Measurements from ENCODE around the gene MTG1. TPM values are rescaled to one million over a fixed set of nuclear protein-coding genes. Genes with fewer than 3 reads are reported as not detected.
"Not testable (repeated sequence)": the region's sequence is repeated elsewhere in the genome, so short reads cannot be mapped to it uniquely, and the experiment has no call there.

Gene MTG1
- polyA plus RNA-seq, 1 experiment = 38.1 TPM

- Histone ChIP-seq H3K27me3 (ENCODE audit: control insufficient read depth, insufficient read depth, low read length) (no peaks in the 10 kb centered on the region), H3K4me3 (ENCODE audit: low read depth, low read length) (no peak overlapping the region), H3K36me3 (ENCODE audit: control insufficient read depth, insufficient read depth, low read length) (peaks cover 5% of the 10 kb centered on the region)
- ChIA-PET POLR2A (no interaction called here), CTCF (interaction anchor here (1.2 to 1.4 kb wide), 2 partner anchors 46 kb away, joined by 3 to 4 read pairs; no protein-coding TSS in a partner anchor)
- TF ChIP-seq, protein P1, sequence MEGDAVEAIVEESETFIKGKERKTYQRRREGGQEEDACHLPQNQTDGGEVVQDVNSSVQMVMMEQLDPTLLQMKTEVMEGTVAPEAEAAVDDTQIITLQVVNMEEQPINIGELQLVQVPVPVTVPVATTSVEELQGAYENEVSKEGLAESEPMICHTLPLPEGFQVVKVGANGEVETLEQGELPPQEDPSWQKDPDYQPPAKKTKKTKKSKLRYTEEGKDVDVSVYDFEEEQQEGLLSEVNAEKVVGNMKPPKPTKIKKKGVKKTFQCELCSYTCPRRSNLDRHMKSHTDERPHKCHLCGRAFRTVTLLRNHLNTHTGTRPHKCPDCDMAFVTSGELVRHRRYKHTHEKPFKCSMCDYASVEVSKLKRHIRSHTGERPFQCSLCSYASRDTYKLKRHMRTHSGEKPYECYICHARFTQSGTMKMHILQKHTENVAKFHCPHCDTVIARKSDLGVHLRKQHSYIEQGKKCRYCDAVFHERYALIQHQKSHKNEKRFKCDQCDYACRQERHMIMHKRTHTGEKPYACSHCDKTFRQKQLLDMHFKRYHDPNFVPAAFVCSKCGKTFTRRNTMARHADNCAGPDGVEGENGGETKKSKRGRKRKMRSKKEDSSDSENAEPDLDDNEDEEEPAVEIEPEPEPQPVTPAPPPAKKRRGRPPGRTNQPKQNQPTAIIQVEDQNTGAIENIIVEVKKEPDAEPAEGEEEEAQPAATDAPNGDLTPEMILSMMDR (IDR thresholded peaks at IDR 0.05; ENCODE audit: insufficient read depth, low read depth, low read length) = no peak
- DNase-seq (ENCODE audit: low read depth) = no peak
Measured at GRCh38 chr10:133375357-133376115, 18.4 kb upstream of the MTG1 start.

DNA sequence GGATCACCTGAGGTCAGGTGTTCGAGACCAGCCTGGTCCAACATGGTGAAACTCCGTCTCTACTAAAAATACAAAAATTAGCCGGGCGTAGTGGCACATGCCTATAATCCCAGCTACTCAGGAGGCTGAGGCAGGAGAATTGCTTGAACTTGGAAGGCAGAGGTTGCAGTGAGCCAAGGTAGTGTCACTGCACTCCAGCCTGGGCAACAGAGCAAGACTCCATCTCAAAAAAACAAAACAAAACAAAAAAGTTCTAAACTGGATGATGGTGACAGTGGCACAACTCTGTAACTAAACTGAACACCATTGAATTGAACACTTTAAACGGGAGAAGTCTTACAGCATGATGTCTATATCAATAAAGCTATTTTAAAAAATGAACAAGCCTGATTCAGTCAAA, 17.8 kb upstream of the MTG1 start:
- DNase-seq (ENCODE audit: low read depth); H3K36me3 ChIP-seq (ENCODE audit: control insufficient read depth, insufficient read depth, low read length); POLR2A ChIA-PET; H3K27me3 ChIP-seq (ENCODE audit: control insufficient read depth, insufficient read depth, low read length); H3K4me3 ChIP-seq (ENCODE audit: low read depth, low read length): not testable (repeated sequence)
- CTCF ChIA-PET = interaction anchor here (1.4 kb wide), 1 partner anchor 47 kb away, joined by 4 read pairs; no protein-coding TSS in a partner anchor

DNA sequence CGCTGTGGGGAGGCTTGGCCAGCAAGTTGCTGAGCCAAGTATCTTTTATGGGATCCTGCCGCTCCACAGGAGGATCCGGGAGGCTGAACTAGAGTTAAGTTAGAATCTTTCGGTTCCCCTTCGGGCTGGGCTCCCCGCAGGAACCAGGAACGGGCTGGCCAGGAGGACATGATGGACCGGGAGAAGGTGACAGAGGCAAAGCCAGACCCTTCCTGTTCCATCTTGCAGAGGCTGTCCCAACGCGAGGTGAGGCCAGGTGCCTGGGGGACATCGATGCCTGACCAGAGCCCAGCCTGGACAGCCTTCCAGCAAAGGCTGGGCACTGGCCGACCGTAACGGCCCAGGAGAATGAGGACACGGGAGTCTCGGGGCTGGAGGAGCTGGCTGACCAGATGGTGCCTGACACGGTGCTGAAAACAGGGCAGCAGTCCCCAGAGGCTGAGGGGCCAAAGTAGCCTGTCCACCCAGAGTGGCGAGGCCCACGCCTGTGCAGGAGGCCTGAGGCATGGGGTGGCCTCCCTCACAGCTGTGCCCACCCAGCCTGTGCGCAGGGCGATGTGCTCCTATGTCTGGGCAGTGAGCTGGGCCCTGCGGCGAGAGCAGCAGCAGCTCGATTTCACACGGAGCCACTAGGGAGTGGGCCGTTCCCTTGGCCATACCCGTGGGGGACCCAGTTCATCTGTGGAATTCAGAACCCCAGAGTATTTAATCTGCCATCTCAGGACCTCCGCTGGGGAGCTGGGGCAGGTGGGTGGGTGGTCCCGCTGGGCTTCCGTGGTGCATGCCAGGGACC, 16.7 kb upstream of the MTG1 start:
- Histone ChIP-seq H3K27me3 (ENCODE audit: control insufficient read depth, insufficient read depth, low read length) (no peaks in the 10 kb centered on the region), H3K36me3 (ENCODE audit: control insufficient read depth, insufficient read depth, low read length) (no peaks in the 10 kb centered on the region), H3K4me3 (ENCODE audit: low read depth, low read length) (no peak overlapping the region)
- no peak for DNase-seq (ENCODE audit: low read depth)
- ChIA-PET CTCF (interaction anchor here (0.6 to 1.4 kb wide), 2 partner anchors 15 to 48 kb away, joined by 3 to 4 read pairs; no protein-coding TSS in a partner anchor), POLR2A (no interaction called here)
- TF ChIP-seq, protein P1 (IDR thresholded peaks at IDR 0.05; ENCODE audit: insufficient read depth, low read depth, low read length) = no peak

DNA sequence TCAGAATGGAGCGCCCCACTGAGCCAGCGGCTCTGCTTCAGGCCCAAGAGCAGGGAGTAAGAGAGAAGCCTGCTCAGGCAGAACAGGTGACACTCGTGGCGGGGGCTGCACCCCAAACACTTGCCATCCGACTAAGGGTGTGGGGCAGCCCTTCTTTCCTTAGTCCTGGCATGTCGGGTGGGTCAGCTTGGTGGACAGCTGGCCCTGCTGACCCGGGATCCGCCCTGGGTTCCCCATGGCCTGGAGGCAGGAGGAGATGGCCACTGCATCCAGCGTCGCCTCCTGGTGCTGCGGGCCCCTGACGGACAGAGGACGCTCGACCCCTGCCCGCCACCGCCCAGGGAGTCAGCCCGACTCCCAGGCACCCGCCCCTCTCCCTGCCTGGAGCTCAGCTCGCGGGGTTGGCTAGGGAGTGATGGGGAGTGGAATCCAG, 16.1 kb upstream of the MTG1 start:
- no peaks in the 10 kb centered on the region for H3K27me3 ChIP-seq (ENCODE audit: control insufficient read depth, insufficient read depth, low read length)
- ChIA-PET POLR2A (interaction anchor here (0.7 kb wide), 1 partner anchor 9 kb away, joined by 3 read pairs; no protein-coding TSS in a partner anchor), CTCF (interaction anchor here (0.6 to 1.2 kb wide), 3 partner anchors 16 to 60 kb away, joined by 3 to 5 read pairs (median 3); no protein-coding TSS in a partner anchor)
- peak overlapping the region; percentile 88 for H3K4me3 ChIP-seq (ENCODE audit: low read depth, low read length)
- TF ChIP-seq, protein P1 (IDR thresholded peaks at IDR 0.05; ENCODE audit: insufficient read depth, low read depth, low read length) = no peak
- H3K36me3 ChIP-seq (ENCODE audit: control insufficient read depth, insufficient read depth, low read length) = no peaks in the 10 kb centered on the region
- no peak for DNase-seq (ENCODE audit: low read depth)

DNA sequence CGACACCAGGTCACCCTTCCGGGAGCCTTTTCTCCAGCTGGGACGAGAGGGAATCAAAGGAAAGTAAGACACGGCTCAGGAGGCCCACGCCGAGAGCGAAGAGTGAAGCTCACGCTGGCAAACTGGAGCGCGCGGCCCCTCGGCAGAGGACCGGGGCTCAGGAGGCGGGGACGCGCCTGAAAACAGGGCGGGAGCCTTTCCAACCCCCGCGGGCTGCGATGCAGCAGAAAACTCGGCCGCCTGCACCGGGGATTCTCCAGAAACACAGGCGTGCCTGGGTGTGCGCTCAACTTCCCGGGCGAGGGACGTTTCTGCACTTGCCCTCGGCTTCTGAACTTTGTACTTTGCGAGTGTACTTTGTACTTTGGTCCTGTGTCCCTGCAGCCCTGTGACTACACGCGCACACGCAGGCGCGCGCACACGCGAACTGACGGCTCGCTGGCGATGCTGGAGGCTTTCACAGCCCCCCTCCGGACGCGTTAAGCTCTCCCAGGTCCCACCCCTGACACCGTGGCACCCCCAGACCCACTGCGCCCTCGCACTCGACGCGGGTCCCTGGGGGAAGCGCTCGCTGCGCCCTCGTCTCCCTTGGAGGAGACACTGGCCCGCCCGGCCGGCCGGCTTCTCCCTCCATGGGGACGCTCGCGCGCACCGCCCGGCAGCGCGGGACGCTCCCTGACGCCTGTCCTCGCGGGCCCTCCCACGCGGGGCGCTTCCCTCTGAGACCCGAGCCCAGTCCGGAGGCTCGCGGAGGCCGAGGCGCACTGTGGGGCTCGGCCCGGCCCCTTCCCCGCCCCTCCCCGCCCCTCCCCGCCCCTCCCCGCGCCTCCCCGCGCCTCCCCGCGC, 15.5 kb upstream of the MTG1 start:
- ChIA-PET POLR2A (interaction anchor here (0.5 to 0.7 kb wide), 2 partner anchors 9 to 49 kb away, joined by 3 to 7 read pairs; no protein-coding TSS in a partner anchor), CTCF (interaction anchor here (1.0 to 1.2 kb wide), 2 partner anchors 49 to 59 kb away, joined by 3 to 5 read pairs; no protein-coding TSS in a partner anchor)
- no peak for DNase-seq (ENCODE audit: low read depth)

More for the DNA sequence above, 15.5 kb upstream of the MTG1 start:
- H3K27me3 ChIP-seq (ENCODE audit: control insufficient read depth, insufficient read depth, low read length) = no peaks in the 10 kb centered on the region
- H3K36me3 ChIP-seq (ENCODE audit: control insufficient read depth, insufficient read depth, low read length) = no peaks in the 10 kb centered on the region; the same call in 1 of the 2 replicates
- TF ChIP-seq, protein P1 (IDR thresholded peaks at IDR 0.05; ENCODE audit: insufficient read depth, low read depth, low read length) = no peak
- H3K4me3 ChIP-seq (ENCODE audit: low read depth, low read length) = peak overlapping the region; percentile 88

Data from BJ (cell line).